GM12872 (cell line): Measurements from ENCODE around the gene ATP10A.

ENCODE experiments used
- CTCF ChIP-seq: IDR thresholded peaks from 3 replicates; pipeline ENCODE4 v1.5.1; 2011; ENCODE audit warnings: low read depth, mild to moderate bottlenecking, low read length, moderate library complexity; ENCODE audit not compliant: insufficient read depth

The ATP10A gene

DNA sequence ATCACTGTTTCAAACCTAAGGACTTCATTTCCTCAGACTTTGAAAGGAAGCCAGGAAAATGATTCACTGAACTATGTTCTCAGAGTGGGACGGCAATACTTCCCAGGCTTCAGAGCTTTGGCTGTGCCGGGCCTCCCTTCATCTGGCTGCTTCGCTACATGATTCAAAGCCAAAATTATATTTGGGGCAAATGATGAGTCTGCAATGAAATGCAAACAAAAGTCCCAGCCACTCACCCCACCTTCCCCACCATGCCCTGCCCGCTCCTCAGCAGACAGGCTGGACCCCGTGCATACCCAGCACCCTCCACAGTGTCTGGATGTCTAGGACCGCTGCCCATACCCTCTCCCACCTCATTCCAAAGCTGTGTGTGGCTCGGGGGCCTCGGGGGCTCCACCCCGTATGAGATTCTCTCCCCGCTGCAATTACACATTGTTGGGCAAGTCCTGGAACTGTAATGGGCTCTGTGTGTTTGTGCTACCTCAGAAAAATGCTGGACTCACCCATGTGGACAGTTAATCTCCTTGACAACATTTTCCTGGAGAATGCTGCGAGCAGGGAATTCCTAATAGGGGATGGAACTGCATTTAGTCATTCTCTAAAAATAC, 32.2 kb downstream of the ATP10A start:
- no peak for TF ChIP-seq CTCF

DNA sequence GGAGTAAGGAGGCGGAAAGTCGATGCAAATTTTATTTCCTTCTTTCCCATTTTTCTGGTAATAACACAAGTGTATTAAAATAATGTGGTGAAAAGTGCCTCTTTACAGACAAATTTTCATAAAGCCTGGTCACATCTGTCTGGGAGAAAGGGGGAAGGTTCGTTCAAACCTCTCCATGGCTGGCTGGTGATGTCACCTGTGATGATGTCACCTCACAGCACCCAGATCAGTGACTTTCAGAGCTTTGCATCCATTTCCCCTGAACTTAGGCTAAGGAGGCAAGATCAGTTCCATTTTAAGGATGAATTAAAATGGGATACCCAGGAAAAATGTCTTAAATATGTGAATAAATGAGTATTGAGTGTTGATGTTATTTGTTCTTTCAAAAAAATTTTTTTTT, 34.1 kb downstream of the ATP10A start:
- TF ChIP-seq CTCF, result no peak

GRCh38 chr15:25825207-25825606, 37.9 kb downstream of the ATP10A start:
- no peak for TF ChIP-seq CTCF

GRCh38 chr15:25824618-25825017, 38.5 kb downstream of the ATP10A start:
- no peak for TF ChIP-seq CTCF

GRCh38 chr15:25812845-25813244, 50.3 kb downstream of the ATP10A start:
- TF ChIP-seq CTCF, result no peak

DNA sequence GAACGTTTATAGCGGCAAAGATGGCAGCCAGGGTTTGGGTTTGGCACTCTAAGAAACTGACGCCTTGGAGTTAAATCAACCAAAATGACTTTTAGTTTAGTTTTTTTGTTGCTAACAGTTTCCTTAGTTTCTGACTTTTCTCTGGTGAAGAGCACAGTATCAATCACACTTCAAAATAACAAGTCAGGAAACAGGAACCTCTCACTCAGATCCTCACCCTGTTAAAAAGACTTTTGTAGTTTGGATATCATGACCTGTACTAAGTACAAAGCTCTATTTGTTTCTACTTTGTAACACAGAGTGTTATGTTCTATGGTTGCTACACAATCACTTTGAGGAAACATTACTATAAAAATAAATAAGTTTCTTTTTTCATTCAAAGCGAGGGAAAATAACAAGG, 51.1 kb downstream of the ATP10A start:
- TF ChIP-seq CTCF, result no peak

GRCh38 chr15:25811481-25811906, 51.6 kb downstream of the ATP10A start:
- TF ChIP-seq CTCF, result no peak

DNA sequence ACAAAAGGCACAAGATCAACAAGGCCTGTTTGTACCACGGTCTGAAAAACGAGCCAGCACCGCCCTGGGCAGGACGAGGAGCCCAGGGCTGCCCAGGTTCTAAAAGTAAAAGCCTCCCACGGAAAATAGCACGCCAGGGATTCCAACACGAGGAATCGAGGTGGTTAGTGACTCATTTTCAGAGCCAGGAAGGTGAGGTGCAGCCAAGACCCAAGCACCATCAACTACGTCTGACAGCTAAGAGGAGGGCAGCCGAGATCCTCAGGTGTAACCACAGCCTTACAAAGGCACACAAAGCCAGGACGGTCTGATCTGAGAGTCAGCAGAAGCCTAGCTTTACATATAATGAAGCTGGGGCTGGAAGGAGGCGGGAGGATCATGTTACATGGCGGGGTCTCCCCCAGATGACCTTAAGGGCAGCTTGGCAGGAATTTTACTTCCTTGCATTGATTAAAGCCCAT, 52.5 kb downstream of the ATP10A start:
- no peak for TF ChIP-seq CTCF
